Activated T-helper 1 cell treated with anti-CD3 and anti-CD28 coated beads, Interleukin-12 subunit alpha, Interleukin-12 subunit beta, Interleukin-2, Interleukin-4 antibody, amounts not matched to agents 30 ng/mL and 10 ng/mL and 1 ng/mL, durations not matched to agents 14 hours and 24 hours and 36 hours (primary cell): Measurements from ENCODE around the gene STKLD1. TPM values are rescaled to one million over a fixed set of nuclear protein-coding genes. Genes with fewer than 3 reads are reported as not detected.
"Not testable (repeated sequence)": the region's sequence is repeated elsewhere in the genome, so short reads cannot be mapped to it uniquely, and the experiment has no call there.

Source experiments
- DNase-seq: peaks from one replicate; pipeline ENCODE4 v3.0.0; 2021; ENCODE audit warnings: low spot score
- H3K27ac Mint-ChIP-seq: one replicate; pipeline ENCODE4 v1.8.0; 2021; ENCODE audit warnings: mild to moderate bottlenecking, mixed read lengths
- H3K27me3 Mint-ChIP-seq: one replicate; pipeline ENCODE4 v1.8.0; 2022; ENCODE audit warnings: mild to moderate bottlenecking, moderate library complexity, mixed read lengths; ENCODE audit not compliant: insufficient read depth
- H3K36me3 Mint-ChIP-seq: one replicate; pipeline ENCODE4 v1.8.0; 2021; ENCODE audit warnings: low read depth, mixed read lengths
- H3K4me1 Mint-ChIP-seq: one replicate; pipeline ENCODE4 v1.8.0; 2021; ENCODE audit warnings: low read depth, mixed read lengths
- H3K4me3 Mint-ChIP-seq: one replicate; pipeline ENCODE4 v1.8.0; 2021; ENCODE audit warnings: mild to moderate bottlenecking, moderate library complexity, mixed read lengths
- H3K9me3 Mint-ChIP-seq: one replicate; pipeline ENCODE4 v1.8.0; 2021; ENCODE audit warnings: mixed read lengths
- intact Hi-C: fragments of 100-400 bp; cut with micrococcal nuclease; formaldehyde crosslinking; loops from one replicate; pipeline ENCODE4 v1.15.1; 2024
- total RNA-seq: library from RNA; stranded (reverse); gene quantifications from 2 replicates; pipeline ENCODE4 v1.2.3, GENCODE V29; 2022

STKLD1 gene
- total RNA-seq, 1 donor from 2014 or later: 1.5 TPM

DNA sequence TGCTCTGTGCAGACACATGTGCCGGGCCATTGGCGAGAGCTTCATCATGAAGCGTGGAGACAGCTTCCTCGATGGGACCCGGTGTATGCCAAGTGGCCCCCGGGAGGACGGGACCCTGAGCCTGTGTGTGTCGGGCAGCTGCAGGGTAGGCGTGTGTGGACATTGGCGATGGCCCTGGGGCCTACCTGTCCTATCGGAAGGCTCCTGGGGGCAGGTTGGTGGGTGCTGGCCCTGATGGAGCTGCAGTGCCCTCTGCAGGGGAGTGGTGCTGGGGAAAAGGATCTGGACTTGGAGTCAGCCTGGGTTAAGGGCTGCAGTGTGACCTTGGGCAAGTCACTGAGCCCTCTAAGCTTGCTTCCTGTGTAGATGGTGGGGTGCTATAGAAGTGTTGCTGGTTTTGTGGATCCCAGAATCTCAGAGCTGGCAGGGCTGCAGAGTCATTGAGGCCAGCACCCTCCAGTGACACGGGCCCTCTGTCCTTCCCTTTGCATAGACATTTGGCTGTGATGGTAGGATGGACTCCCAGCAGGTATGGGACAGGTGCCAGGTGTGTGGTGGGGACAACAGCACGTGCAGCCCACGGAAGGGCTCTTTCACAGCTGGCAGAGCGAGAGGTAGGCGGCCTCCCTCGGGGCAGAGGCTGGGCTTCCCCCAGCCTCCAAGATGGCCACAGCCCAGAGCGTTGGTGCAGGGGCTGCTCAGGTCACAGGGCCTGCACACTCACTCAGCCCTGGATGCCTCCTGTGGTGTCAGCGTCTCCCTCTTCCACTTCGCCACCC is 61.8 kb downstream of the STKLD1 start:
- intact Hi-C loops: no loop called here
- Mint-ChIP-seq H3K27ac (no peak overlapping the region), H3K4me1 (no peaks in the 10 kb centered on the region), H3K27me3 (peaks cover 1% of the 10 kb centered on the region), H3K36me3 (no peaks in the 10 kb centered on the region), H3K9me3 (no peaks in the 10 kb centered on the region), H3K4me3 (no peak overlapping the region)
- no peak for DNase-seq

DNA sequence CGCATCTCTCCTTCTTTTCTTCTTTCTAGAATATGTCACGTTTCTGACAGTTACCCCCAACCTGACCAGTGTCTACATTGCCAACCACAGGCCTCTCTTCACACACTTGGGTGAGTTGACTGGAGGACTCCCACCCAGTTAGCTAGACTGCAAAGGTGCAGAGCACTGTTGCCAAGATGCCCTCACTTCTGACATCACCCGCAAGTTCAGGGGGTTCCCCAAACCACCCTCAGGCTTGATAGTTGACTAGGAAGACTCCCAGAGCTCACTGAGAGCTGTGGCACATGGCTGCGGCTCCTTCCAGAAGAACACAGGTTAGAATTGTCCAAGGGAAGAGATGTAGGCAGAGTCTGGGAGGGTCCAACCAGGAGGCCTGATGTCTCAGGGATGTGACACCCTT is 63.2 kb downstream of the STKLD1 start:
- intact Hi-C loops: no loop called here
- Mint-ChIP-seq H3K4me3 (no peak overlapping the region), H3K4me1 (no peaks in the 10 kb centered on the region), H3K9me3 (no peaks in the 10 kb centered on the region), H3K36me3 (no peaks in the 10 kb centered on the region), H3K27ac (no peak overlapping the region), H3K27me3 (peaks cover 1% of the 10 kb centered on the region)
- DNase-seq: no peak

DNA sequence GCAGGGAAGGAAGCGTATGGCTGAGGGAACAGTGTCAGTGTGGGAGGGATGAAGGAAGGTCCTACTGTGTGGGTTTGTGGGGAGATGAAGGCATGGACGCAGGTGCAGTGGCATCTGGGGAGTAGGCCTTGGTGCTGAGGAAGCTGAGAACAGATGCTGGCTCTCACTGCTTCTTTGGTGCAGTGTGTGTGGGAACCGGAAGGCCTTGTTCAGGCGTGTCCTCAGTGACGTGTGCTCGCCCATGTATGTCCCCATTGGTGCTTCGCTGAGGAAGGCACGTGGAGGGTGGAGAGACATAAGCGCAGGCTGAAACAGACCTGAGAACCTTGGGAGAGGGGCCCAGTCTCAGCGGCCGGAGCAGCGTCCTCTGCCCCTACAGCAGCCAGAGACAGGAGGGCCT is 64.7 kb downstream of the STKLD1 start:
- no peaks in the 10 kb centered on the region for H3K9me3 Mint-ChIP-seq
- H3K27ac Mint-ChIP-seq: no peak overlapping the region
- H3K4me3 Mint-ChIP-seq: no peak overlapping the region
- peaks cover 1% of the 10 kb centered on the region for H3K27me3 Mint-ChIP-seq
- no peaks in the 10 kb centered on the region for H3K36me3 Mint-ChIP-seq
- intact Hi-C loops: no loop called here
- no peak for DNase-seq
- H3K4me1 Mint-ChIP-seq: no peaks in the 10 kb centered on the region

DNA sequence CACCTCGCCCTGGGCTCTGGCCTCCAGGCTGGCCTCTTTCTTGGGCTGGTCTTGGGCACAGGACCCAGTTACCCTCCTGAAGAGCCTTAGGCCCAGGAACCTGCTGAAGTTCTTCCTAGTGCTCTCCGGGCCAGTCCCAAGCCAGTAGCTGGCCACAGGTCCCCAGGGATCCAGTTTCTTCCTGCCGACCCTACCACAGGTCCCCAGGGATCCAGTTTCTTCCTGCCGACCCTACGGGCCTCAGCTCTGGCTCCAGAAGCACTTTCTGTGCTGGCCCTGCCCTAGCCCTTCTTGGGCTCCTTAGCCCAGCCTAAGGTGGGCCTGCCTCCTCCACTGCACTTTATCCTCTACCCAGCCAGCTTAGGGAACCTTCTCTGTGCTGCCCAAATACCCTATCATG is 65.4 kb downstream of the STKLD1 start:
- intact Hi-C loops: no loop called here
- H3K27me3 Mint-ChIP-seq: peaks cover 5% of the 10 kb centered on the region
- no peaks in the 10 kb centered on the region for H3K4me1 Mint-ChIP-seq
- H3K4me3 Mint-ChIP-seq: no peak overlapping the region
- H3K27ac Mint-ChIP-seq: no peak overlapping the region
- H3K36me3 Mint-ChIP-seq: no peaks in the 10 kb centered on the region
- no peaks in the 10 kb centered on the region for H3K9me3 Mint-ChIP-seq
- no peak for DNase-seq

DNA sequence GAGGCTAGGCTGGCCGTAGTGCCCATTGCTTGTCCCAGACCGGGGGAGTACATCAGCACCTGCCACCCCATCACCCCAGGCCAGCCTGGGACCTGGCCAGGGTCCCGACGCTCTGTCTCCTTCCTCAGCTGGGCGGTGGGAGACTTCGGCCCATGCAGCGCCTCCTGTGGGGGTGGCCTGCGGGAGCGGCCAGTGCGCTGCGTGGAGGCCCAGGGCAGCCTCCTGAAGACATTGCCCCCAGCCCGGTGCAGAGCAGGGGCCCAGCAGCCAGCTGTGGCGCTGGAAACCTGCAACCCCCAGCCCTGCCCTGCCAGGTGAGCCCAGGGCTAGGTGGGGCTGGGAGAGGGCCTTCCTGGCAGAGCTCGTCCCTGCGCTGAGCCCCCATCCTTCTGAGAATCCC is 67.1 kb downstream of the STKLD1 start:
- Mint-ChIP-seq H3K9me3 (no peaks in the 10 kb centered on the region), H3K4me3 (no peak overlapping the region), H3K4me1 (no peaks in the 10 kb centered on the region), H3K27ac (no peak overlapping the region), H3K27me3 (peaks cover 4% of the 10 kb centered on the region), H3K36me3 (no peaks in the 10 kb centered on the region)
- no peak for DNase-seq
- intact Hi-C loops: no loop called here

DNA sequence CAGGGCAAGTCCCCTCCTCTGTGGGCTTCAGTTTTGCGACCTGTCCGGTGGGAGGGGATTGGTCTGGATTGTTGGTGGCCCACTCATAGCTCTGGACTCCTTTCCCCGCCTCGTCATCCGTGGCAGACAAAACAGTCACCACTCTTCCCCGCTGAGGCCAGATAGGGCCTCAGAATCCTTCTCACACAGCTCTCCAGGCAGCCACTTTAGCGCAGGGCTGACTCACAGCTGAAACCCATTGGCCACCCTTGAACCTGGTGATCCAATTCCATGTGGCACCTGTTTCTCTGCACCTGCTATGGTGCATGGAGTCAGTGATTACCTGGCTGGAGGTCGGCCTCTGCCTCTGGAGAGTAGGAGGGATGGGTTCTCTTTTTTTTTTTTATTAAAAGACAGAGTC is 67.8 kb downstream of the STKLD1 start:
- Mint-ChIP-seq H3K9me3 (no peaks in the 10 kb centered on the region), H3K4me1 (no peaks in the 10 kb centered on the region), H3K4me3 (no peak overlapping the region), H3K27me3 (peaks cover 4% of the 10 kb centered on the region), H3K36me3 (no peaks in the 10 kb centered on the region), H3K27ac (no peak overlapping the region)
- intact Hi-C loops: no loop called here
- DNase-seq: no peak

DNA sequence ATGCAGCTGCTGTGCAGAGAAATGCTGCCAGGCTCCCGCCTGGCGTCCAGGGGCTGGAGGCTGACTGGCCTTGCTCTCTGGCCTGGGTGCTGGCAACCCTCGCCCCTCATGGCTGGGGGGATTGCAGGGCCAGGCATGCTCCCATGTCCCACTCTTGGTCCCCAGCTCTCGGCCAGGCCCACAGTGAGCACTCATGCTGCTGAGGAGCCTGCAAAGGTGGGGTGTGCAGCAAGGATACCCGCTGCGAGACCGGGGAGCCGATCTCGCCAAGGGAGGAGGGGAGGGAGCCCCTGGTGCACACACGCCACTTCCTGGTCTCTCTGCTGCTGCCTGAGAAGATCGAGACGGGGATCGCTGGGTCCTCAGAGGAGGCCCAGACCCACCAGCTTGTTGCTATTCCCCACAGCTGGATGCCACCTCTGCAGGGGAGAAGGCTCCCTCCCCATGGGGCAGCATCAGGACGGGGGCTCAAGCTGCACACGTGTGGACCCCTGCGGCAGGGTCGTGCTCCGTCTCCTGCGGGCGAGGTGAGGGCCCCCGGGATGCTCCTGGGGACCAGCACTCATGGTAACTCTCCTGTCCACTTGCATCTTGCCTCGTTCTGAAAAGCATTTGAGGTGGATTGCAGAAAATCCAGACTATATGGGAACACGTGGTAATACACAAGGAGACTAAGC is 69.3 kb downstream of the STKLD1 start:
- Mint-ChIP-seq H3K9me3 (no peaks in the 10 kb centered on the region), H3K36me3 (no peaks in the 10 kb centered on the region), H3K4me3 (no peak overlapping the region), H3K27ac (no peak overlapping the region), H3K4me1 (no peaks in the 10 kb centered on the region), H3K27me3 (peaks cover 4% of the 10 kb centered on the region)
- intact Hi-C loops: no loop called here
- no peak for DNase-seq

DNA sequence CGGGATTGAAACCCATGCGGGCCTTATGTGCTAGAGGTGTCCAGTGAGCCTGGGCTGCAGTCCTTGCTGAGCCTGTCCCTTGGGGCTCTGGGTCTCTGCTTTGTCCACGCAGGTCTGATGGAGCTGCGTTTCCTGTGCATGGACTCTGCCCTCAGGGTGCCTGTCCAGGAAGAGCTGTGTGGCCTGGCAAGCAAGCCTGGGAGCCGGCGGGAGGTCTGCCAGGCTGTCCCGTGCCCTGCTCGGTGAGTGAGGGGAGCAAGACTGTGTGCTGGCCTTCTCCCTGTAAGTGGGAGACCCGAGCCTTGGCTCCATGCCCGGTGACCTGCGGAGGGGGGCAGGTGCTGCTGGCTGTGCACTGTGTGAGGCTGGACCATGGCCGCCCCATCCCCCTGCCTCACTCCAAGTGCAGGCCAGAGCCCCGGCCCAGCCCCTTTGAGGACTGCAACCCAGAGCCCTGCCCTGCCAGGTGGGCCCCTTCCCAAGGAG is 72.4 kb downstream of the STKLD1 start:
- no peak for DNase-seq
- peaks cover 5% of the 10 kb centered on the region for H3K27me3 Mint-ChIP-seq
- no peak overlapping the region for H3K27ac Mint-ChIP-seq
- H3K9me3 Mint-ChIP-seq: no peaks in the 10 kb centered on the region
- no peaks in the 10 kb centered on the region for H3K4me1 Mint-ChIP-seq
- no peak overlapping the region for H3K4me3 Mint-ChIP-seq
- intact Hi-C loops: no loop called here
- H3K36me3 Mint-ChIP-seq: no peaks in the 10 kb centered on the region

DNA sequence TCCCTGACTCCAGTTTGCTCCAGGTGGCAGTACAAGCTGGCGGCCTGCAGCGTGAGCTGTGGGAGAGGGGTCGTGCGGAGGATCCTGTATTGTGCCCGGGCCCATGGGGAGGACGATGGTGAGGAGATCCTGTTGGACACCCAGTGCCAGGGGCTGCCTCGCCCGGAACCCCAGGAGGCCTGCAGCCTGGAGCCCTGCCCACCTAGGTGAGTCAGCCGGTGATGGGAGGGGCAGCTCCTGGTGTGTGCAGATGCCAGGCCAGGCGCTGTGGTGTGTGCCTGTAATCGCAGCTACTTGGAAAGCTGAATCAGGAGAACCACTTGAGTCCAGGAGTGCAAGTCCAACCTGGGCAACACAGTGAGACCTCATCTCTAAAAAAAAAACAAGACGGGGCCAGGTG is 73.6 kb downstream of the STKLD1 start:
- H3K36me3 Mint-ChIP-seq: no peaks in the 10 kb centered on the region
- no peaks in the 10 kb centered on the region for H3K9me3 Mint-ChIP-seq
- H3K4me3 Mint-ChIP-seq: no peak overlapping the region
- intact Hi-C loops: no loop called here
- no peaks in the 10 kb centered on the region for H3K4me1 Mint-ChIP-seq
- H3K27me3 Mint-ChIP-seq: peaks cover 5% of the 10 kb centered on the region
- H3K27ac Mint-ChIP-seq: no peak overlapping the region
- no peak for DNase-seq

DNA sequence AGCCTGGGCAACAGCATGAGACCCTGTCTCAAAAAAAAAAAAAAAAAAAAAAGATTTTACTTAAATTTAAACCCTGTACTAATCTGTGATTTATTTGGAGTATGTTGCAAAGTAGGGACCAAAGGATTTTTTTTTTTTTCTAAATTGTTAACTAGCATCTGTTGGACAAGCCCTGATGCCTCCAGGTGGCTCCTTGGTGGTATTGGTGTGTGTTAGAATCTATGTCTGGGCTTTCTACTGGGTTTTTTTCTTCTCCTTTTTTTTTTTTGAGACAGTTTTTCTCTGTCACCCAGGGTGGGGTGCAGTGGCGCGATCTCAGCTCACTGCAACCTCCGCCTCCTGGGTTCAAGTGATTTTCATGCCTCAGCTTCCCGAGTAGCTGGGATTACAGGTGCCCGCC is 75.7 kb downstream of the STKLD1 start:
- H3K27me3 Mint-ChIP-seq, H3K4me3 Mint-ChIP-seq, DNase-seq: not testable (repeated sequence)

DNA sequence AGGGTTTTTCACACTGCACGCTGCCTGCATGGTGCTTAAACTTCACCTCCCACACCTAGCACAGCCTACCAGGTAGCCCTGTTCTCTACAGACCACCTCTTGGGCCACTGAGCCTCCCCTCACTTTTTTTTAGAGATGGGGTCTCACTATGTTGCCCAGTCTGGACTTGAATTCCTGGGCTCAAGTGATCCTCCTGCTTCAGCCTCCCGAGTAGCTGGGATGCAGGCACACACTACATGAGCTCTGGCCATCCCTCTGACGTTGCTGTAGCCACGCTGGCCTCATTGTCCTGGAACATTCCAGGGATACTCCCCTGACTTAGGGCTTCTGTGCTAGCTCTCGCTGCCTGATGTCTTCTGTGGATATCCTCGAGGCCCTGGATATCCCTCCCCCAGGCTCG is 76.4 kb downstream of the STKLD1 start:
- no peaks in the 10 kb centered on the region for H3K9me3 Mint-ChIP-seq
- intact Hi-C loops: no loop called here
- peaks cover 1% of the 10 kb centered on the region for H3K27me3 Mint-ChIP-seq
- H3K36me3 Mint-ChIP-seq: no peaks in the 10 kb centered on the region
- H3K4me3 Mint-ChIP-seq: no peak overlapping the region
- no peak for DNase-seq
- H3K27ac Mint-ChIP-seq: no peak overlapping the region
- H3K4me1 Mint-ChIP-seq: no peaks in the 10 kb centered on the region

More for the DNA sequence above, 75.7 kb downstream of the STKLD1 start:
- H3K4me1 Mint-ChIP-seq, H3K9me3 Mint-ChIP-seq, H3K36me3 Mint-ChIP-seq, H3K27ac Mint-ChIP-seq, intact Hi-C loops: not testable (repeated sequence)

DNA sequence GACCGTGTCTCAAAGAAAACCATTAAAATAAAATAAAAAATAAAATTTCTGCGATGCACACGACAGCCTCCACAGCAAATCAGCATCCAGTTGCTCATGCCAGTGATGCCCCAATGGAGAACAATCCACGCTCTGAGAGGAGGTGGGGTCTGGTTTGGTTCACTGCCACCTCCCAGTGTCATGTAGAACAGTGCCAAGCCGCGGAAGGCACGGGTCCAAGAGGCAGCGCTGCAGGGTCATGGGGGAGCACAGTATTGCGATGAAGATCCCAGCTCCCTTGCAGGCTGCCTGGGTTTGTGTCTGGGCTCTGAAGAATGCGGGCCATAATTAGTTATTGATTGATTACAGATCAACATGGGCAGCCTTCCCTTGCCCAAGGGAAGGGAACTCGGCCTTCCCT is 77.5 kb downstream of the STKLD1 start:
- DNase-seq: no peak
- intact Hi-C loops: no loop called here
- Mint-ChIP-seq H3K4me1 (no peaks in the 10 kb centered on the region), H3K27ac (no peak overlapping the region), H3K27me3 (peaks cover 1% of the 10 kb centered on the region), H3K36me3 (no peaks in the 10 kb centered on the region), H3K4me3 (no peak overlapping the region), H3K9me3 (no peaks in the 10 kb centered on the region)

DNA sequence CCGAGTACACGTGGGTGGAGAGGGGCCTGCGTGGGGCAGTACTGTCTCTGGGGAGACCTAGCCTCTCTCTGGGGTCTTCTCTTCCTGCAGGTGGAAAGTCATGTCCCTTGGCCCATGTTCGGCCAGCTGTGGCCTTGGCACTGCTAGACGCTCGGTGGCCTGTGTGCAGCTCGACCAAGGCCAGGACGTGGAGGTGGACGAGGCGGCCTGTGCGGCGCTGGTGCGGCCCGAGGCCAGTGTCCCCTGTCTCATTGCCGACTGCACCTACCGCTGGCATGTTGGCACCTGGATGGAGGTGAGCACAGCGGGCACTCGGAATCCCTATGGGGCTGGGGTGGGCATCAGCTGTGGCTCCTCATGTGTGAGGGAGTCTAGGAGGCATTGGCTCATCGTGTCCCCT is 78.2 kb downstream of the STKLD1 start:
- H3K4me1 Mint-ChIP-seq: no peaks in the 10 kb centered on the region
- no peak overlapping the region for H3K27ac Mint-ChIP-seq
- no peaks in the 10 kb centered on the region for H3K36me3 Mint-ChIP-seq
- no peak for DNase-seq
- no peak overlapping the region for H3K4me3 Mint-ChIP-seq
- no peaks in the 10 kb centered on the region for H3K9me3 Mint-ChIP-seq
- H3K27me3 Mint-ChIP-seq: peaks cover 1% of the 10 kb centered on the region
- intact Hi-C loops: no loop called here
